ENCODE measurements around the gene KIAA0753. TPM values are rescaled to one million over a fixed set of nuclear protein-coding genes. Genes with fewer than 3 reads are reported as not detected.

KIAA0753 gene
- total RNA-seq, 1 experiment from 2014 or later, result 13.0 TPM

- Histone ChIP-seq H3K9me3 (ENCODE audit: control insufficient read depth, insufficient read depth, low read depth, low read length) (no peaks in the 10 kb centered on the region), H3K27ac (ENCODE audit: low read length) (no peak overlapping the region), H3K36me3 (ENCODE audit: control insufficient read depth, insufficient read depth, low read length) (no peaks in the 10 kb centered on the region), H3K4me1 (ENCODE audit: control insufficient read depth, insufficient read depth, low read length) (no peaks in the 10 kb centered on the region), H3K4me3 (ENCODE audit: low read depth in 2 of 2, low read length in 2 of 2) (no peak overlapping the region), H3K27me3 (ENCODE audit: control insufficient read depth, insufficient read depth, low read length) (peaks cover 7% of the 10 kb centered on the region)
- in situ Hi-C loops (cut with HindIII; ENCODE audit: low pct_unique_long_range_greater_than_20kb, low sequenced_read_pairs) (no loop called here), intact Hi-C loops (cut with micrococcal nuclease; ENCODE audit: unreplicated experiment) (no loop called here)
- ChIA-PET POLR2A (no interaction called here), CTCF (interaction anchor here (0.6 to 0.7 kb wide), 2 partner anchors 283 to 405 kb away, joined by 3 to 10 read pairs; no protein-coding TSS in a partner anchor)
- TF ChIP-seq TCF7L2 (IDR thresholded peaks at IDR 0.05; ENCODE audit: low read depth, low read length), result no peak
- no peak for TF ChIP-seq SIN3A (IDR thresholded peaks at IDR 0.05; ENCODE audit: borderline replicate concordance, insufficient read depth, low read depth, low read length)
- TF ChIP-seq POLR2AphosphoS5 (IDR thresholded peaks at IDR 0.05; ENCODE audit: low read depth, low read length), result no peak
- TF ChIP-seq REST (IDR thresholded peaks at IDR 0.05; ENCODE audit: insufficient read depth in 1 of 2, low read depth in 2 of 2, low read length in 1 of 2), result no peak
- TF ChIP-seq, protein P1, sequence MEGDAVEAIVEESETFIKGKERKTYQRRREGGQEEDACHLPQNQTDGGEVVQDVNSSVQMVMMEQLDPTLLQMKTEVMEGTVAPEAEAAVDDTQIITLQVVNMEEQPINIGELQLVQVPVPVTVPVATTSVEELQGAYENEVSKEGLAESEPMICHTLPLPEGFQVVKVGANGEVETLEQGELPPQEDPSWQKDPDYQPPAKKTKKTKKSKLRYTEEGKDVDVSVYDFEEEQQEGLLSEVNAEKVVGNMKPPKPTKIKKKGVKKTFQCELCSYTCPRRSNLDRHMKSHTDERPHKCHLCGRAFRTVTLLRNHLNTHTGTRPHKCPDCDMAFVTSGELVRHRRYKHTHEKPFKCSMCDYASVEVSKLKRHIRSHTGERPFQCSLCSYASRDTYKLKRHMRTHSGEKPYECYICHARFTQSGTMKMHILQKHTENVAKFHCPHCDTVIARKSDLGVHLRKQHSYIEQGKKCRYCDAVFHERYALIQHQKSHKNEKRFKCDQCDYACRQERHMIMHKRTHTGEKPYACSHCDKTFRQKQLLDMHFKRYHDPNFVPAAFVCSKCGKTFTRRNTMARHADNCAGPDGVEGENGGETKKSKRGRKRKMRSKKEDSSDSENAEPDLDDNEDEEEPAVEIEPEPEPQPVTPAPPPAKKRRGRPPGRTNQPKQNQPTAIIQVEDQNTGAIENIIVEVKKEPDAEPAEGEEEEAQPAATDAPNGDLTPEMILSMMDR (IDR thresholded peaks at IDR 0.05), result no peak
- ATAC-seq (no peak), DNase-seq (ENCODE audit: low read depth, low spot score) (no peak)
- no TSS peak for BruUV-seq (replicated peaks)
These were observed 42.7 kb upstream of the KIAA0753 start for GRCh38 chr17:6683081-6683684.

GRCh38 chr17:6682339-6682738 is 41.8 kb upstream of the KIAA0753 start:
- Histone ChIP-seq H3K9me3 (ENCODE audit: control insufficient read depth, insufficient read depth, low read depth, low read length) (no peaks in the 10 kb centered on the region), H3K27me3 (ENCODE audit: control insufficient read depth, insufficient read depth, low read length) (peaks cover 7% of the 10 kb centered on the region), H3K4me1 (ENCODE audit: control insufficient read depth, insufficient read depth, low read length) (no peaks in the 10 kb centered on the region), H3K4me3 (ENCODE audit: low read depth in 2 of 2, low read length in 2 of 2) (no peak overlapping the region), H3K36me3 (ENCODE audit: control insufficient read depth, insufficient read depth, low read length) (no peaks in the 10 kb centered on the region), H3K27ac (ENCODE audit: low read length) (no peak overlapping the region)
- no TSS peak for BruUV-seq (replicated peaks)
- intact Hi-C loops (cut with micrococcal nuclease; ENCODE audit: unreplicated experiment) (no loop called here), in situ Hi-C loops (cut with HindIII; ENCODE audit: low pct_unique_long_range_greater_than_20kb, low sequenced_read_pairs) (no loop called here)
- no peak for DNase-seq (ENCODE audit: low read depth, low spot score)
- ChIA-PET CTCF (no interaction called here), POLR2A (no interaction called here)
- no peak for TF ChIP-seq TCF7L2 (IDR thresholded peaks at IDR 0.05; ENCODE audit: low read depth, low read length)
- TF ChIP-seq POLR2AphosphoS5 (IDR thresholded peaks at IDR 0.05; ENCODE audit: low read depth, low read length), result no peak
- TF ChIP-seq, protein P1 (IDR thresholded peaks at IDR 0.05), result no peak
- no peak for TF ChIP-seq REST (IDR thresholded peaks at IDR 0.05; ENCODE audit: insufficient read depth in 1 of 2, low read depth in 2 of 2, low read length in 1 of 2)
- no peak for TF ChIP-seq SIN3A (IDR thresholded peaks at IDR 0.05; ENCODE audit: borderline replicate concordance, insufficient read depth, low read depth, low read length)
- ATAC-seq, result no peak

Data from Panc1 (cell line).